DMS153 (cell line): ENCODE results near the gene PCP2.
A peak's percentile ranks its signal among the peaks of the same experiment; 100 is the strongest.
"Not testable (repeated sequence)": the region's sequence is repeated elsewhere in the genome, so short reads cannot be mapped to it uniquely, and the experiment has no call there.

Experiments used
- DNase-seq: peaks from one replicate; lab custom pipeline; 2025; lab: John Stamatoyannopoulos, UW

Gene PCP2

DNA sequence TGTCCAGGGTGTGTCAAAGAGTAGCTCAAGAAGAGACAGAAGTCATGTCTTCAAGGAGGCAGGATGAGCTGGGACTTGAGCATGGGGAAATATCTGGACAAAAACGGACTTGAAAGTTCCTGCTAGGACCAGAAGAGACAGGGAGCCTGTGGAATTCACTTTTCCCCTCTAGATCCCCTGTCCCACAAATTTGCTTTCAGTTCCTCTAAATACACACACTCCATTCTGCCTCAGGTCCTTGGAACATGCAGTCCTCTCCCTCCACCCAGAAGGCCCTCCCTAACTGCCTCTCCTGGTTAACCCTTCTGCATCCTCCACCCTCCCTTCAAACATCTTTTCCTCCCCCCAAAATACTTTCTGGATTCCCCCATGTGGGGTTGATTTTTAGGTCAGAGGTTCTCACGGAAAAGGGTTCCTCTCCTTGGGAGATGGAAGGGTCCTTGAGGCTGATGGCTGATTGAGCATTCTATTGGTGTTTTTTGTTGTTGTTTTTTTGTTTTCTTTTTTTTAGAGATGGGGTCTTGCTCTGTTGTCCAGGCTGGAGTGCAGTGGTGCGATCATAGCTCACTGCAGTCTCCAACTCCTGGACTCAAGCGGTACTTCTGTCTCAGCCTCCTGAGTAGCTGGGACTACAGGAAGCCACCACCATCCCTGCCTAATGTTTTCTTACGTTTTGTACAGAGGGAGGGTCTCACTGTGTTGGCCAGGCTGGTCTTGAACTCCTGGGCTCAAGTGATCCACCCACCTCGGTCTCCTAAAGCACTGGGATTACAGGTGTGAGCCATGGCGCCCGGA is 28.4 kb upstream of the PCP2 start:
- DNase-seq: no peak

DNA sequence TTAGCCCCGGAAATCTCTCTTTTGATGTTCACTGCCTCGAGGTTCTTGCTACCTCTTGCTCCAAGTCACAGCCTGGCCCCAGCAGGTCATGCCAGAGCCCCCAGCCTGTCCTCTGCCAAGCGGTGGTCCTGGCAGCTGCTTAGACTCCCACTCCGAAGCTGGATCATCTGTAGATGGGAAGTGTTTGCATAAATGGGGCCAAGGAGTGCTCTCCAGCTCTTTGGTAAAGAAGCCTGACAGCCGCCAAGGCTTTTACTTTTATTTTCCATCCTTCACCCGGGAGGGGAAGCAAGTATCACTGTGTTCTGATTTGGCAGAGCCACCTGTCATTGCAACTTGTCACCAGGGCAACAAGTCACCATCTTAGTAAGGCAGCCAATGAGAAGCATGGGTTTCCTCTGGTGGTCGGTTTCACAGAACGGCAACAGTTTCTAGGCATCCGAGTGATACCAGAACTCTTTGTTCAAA is 24.7 kb upstream of the PCP2 start:
- DNase-seq: no peak

DNA sequence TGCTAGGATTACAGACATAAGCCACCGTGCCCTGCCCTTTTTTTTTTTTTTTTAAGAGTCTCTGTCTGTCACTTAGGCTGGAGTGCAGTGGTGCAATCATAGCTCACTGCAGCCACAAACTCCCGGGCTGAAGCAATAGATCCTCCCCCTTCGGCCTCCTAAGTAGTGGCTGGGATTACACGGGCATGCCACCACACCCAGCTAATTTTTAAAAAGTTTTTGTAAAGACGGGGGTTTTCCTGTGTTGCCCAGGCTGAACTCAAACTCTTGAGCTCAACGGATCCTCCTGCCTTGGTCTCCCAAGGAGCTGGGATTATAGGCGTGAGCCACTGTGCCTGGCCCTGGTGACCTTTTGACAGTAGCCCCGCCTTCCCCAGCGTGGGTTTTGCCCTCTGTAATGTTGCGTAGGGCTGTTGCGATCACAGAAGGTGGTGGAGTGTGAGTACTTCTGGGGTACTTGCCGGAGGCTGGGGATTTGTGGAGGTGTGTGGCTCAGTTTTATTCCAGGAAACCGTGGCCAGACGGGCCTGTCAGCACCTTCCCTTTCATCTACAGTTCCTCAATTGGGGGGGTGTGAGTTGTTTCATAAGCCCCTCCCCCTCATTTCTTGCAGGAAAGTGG is 23.7 kb upstream of the PCP2 start:
- DNase-seq: no peak

DNA sequence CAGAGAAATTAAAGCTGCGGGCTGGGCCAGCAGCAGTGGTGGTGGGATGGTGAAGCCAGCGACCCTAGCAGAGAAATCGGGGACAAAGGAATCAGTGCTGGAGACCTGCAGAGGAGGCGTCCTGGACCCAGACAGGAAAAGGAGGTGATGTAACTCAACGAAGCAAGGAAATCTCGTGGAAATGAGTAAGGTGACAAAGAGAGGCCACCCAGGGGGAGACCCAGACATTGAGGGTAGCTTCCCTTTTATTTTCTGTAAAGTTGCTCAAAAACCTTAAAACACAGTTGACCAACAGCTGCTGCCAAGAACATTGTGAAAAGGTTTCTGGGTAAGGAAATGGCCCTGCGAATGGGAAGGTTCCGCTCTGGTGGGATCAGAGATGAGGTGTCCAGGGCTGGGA is 22.1 kb upstream of the PCP2 start:
- DNase-seq: no peak

DNA sequence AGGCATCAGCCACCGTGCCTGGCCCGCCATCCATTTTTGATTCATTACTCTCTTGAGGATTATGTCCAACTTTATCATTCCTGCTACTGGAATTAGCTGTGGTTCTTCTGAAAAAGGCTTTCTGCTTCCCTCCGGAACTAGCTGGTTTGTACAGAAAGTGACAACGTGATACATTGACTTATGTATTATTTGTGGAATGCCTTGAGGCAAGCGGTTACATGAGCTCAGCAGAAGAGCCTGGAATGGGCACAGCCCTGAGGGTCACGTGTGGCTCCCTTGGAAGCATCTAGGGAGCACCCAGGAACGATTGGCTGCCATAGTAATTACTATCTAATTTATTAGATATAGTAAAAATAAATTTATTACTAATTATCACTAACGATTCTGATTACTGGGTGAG is 20.9 kb upstream of the PCP2 start:
- DNase-seq: no peak

DNA sequence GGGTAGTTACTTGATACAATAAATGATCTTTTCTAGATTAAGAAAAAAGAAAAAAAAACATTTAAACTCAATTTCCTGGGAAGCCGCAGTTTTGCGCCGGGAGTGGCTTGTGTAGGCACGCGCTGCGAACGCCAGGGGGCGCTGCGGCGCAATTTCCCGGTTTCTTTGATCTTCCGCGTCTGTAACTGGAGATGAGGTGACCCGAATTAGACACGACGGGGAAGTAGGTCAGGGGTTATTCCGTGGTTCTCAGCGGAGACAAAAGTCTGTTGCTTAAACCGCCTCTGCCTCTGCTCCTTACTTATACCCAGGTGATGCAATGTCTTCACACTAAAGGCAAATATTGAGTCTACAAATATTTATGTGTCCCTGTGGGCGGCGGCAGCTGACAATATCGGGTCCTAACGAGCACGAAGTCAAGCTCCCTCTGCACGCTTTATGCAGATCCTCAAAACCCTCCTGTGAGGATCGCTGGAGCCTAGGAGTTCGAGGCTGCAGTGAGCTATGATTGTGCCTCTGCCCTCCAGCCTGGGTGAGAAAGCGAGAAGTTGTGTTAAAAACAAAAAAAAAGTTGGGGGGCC is 18.6 kb upstream of the PCP2 start:
- peak; percentile 80 for DNase-seq

DNA sequence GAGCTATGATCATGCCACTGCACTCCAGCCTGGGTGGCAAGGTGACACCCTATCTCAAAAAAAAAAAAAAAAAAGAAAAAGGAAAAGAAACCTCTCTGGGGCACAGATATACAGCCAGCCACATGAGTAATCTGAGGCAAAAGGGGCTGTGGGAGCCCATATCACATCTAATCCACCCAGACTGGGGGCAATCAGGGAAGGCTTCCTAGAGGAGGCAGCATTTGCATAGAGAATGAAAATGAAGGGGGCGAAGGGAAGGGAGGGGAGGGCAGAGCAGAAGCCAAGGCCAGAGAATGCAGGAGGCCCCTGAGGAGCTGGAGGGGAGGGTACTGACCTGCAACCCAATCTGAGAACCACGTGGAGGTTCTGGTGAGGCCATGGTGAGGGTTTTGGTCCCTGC is 16.6 kb upstream of the PCP2 start:
- no peak for DNase-seq

DNA sequence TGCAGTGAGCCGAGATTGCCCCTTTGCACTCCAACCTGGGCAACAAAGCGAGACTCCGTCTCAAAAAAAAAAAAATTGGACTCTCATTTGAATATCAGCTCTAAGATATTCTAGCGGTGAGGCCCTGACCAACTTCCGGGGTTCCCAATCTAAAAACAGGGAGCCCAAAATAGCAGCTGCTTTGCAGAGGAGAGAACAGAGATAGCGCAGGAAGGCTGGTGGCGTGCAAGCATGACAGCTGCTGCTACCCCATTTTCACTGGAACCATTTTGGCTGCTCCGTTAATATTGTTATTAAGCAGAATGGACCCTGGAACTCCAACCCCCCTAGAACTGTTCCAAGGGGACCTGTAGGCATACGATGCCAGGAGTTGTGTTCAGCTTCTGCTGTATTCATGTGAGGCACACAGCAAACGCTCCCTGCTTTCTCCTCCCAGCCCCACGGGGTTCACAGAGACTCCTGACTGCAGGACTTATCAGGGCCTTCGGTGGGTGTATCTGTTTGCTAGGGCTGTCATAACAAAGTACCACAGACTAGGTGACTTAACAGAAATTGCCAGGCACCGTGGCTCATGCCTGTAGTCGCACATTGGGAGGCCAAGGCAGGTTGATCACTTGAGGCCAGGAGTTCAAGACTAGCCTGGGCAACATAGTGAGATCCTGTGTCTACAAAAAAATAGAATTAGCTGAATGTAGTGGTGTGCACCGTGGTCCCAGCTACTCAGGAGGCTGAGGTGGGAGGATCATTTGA is 14.9 kb upstream of the PCP2 start:
- DNase-seq: no peak

DNA sequence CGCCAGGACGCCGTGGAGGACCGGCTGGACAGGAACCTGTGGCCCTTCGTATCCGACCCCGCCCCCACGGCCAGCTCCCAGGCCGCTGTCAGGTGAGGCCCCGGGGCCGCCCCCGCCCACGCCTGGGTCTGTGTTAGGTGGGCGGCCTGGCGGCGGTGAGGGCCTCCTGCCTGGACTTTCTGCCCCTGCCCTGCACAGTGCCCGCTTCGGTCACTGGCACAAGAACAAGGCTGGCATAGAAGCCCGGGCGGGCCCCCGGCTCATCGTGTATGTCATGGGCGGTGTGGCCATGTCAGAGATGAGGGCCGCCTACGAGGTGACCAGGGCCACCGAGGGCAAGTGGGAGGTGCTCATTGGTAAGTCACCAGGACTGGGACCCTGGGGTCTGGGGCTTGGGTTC is 13.6 kb upstream of the PCP2 start:
- no peak for DNase-seq

DNA sequence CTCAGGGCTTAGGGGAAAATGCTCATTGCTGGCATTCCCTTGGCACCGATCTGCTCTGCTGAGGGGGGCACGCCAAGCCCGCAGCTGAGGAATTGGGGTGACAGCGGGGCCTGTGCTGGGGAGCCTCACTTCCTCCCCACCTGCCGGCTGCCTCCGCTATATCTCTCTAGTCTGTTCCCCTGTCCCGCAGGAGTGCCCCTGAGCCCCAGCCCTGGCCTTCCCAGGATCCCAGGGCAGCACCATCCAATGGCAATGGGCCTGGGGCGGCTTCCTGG is 12.8 kb upstream of the PCP2 start:
- DNase-seq: no peak

DNA sequence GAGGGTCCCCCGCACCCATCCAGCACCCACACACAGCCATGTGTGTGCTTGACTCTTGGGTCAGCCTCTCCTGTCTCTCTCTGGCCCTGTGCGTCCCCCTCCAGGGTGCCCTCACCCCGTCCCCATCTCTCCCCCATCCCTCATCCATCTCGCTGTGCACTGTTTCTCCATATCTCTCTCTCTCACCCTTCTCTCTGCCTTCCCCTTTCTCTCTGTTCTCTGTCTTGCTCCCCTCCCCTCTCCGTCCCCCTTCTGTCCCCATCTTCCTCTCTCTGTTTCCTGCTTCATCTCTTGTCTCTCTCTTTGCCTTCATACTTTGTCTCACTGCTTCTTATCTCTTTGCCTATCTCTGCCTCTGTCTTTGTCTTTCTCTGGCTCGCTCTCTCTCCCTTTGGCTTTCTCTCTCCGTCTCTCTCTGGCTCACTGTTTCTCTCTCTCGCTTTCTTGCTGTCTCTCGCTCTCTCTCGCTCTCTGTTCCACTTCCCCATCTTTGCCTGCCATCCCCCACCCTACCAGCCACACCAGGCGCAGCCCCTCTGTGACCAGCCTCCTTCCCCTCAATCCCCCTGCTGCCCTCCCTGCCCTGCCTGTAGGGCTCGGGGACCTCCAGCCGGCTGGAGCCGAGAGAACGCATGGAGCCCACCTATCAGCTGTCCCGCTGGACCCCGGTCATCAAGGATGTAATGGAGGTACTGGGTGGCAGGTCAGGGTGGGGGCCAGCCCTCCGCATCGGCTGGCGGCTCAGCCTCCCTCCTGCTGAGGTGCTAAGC is 12.3 kb upstream of the PCP2 start:
- no peak for DNase-seq

DNA sequence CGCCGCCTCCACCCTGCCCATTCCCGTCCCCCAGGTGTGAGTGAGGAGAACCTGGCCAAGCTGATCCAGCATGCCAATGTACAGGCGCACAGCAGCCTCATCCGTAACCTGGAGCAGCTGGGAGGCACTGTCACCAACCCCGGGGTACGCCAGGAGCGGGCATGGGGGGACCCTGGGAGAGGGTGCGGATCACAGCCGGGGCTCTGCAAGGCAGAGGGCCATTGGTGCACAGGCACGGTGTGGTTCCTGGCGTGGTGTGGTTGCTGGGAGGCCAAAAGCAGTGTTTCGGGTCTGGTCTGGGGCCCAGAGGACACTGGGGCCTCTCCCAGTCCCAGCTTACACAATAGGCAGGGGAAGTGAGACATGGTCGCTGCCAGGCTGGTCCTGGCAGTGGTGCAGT is 11.6 kb upstream of the PCP2 start:
- DNase-seq: no peak

DNA sequence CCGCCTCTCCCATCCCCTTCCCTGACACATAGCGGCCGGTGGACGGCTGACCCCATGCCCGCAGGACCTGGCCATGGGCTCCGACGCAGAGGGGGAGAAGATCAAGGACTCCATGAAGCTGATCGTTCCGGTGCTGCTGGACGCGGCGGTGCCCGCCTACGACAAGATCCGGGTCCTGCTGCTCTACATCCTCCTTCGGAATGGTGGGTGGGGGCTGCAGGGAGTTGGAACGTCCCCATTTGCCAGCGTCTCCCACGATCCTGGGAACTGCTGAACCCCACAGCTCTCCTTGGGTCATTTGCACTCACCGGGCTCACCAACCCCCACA is 11.0 kb upstream of the PCP2 start:
- no peak for DNase-seq

DNA sequence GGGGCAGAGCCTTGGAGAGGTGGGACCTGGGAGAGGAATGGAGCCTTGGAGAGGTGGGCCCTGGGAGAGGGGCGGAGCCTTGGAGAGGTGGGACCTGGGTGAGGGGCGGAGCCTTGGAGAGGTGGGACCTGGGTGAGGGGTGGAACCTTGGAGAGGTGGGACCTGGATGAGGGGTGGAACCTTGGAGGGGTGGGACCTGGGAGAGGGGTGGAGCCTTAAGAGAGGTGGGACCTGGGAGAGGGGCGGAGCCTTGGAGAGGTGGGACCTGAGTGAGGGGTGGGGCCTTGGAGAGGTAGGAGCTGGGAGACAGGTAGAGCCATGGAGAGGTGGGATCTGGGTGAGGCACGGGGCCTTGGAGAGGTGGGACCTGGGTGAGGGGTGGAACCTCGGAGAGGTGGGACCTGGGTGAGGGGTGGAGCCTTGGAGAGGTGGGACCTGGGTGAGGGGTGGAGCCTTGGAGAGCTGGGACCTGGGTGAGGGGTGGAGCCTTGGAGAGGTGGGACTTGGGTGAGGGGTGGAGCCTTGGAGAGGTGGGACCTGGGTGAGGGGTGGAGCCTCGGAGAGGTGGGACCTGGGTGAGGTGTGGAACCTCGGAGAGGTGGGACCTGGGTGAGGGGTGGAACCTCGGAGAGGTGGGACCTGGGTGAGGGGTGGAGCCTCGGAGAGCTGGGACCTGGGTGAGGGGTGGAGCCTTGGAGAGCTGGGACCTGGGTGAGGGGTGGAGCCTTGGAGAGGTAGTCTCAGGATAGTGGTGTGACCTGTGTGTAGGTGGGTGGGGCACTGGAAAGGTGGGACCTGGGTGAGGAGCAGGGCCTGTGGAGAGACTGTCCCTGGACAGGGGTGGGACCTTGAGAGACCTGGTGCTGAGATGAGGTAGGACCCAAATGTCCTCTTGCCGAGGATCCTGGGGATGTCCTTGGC is 10.4 kb upstream of the PCP2 start:
- DNase-seq: not testable (repeated sequence)

DNA sequence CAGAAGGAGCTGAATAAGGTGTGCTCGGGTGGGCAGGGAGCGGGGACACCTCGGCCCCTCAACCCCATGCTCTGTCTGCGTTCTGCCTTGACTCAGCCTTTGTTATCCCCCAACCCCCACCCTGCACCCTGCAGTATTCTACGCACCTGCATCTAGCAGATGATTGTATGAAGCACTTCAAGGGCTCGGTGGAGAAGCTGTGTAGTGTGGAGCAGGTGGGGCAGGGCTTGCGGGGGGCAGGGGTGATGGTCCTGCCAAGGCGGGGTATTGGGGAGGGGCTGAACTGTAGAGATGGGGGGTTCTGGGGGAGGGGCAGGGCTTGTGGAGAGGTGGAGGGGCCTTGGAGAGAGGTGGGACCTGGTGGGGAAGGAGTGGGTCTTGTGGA is 9.5 kb upstream of the PCP2 start:
- DNase-seq: no peak

DNA sequence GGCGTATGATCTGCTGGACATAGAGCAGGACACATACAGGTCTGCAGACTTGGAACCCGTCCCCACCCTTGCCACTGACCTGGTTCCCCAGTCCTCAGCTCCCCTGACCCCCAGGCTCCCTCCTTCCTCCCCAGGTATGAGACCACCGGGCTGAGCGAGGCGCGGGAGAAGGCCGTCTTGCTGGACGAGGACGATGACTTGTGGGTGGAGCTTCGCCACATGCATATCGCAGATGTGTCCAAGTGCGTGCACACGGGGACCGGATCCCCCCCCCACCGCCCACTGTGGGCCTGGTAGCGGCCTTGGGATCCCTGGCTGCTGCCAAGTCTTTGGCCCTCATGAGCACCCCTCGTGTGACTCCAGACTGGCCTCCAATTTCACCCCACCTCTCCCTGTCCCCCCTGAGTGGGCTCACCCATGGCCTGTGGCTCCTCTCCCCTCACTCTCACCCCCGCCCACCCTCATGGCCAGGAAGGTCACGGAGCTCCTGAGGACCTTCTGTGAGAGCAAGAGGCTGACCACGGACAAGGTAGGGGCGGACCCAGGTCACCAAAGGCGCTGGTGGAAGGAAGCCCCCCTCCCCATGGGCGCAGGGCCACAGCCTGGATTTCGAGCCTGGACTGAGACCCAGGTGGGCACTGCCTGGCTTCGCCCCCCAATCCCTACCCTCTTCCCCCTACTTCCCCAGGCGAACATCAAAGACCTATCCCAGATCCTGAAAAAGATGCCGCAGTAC is 8.9 kb upstream of the PCP2 start:
- no peak for DNase-seq

DNA sequence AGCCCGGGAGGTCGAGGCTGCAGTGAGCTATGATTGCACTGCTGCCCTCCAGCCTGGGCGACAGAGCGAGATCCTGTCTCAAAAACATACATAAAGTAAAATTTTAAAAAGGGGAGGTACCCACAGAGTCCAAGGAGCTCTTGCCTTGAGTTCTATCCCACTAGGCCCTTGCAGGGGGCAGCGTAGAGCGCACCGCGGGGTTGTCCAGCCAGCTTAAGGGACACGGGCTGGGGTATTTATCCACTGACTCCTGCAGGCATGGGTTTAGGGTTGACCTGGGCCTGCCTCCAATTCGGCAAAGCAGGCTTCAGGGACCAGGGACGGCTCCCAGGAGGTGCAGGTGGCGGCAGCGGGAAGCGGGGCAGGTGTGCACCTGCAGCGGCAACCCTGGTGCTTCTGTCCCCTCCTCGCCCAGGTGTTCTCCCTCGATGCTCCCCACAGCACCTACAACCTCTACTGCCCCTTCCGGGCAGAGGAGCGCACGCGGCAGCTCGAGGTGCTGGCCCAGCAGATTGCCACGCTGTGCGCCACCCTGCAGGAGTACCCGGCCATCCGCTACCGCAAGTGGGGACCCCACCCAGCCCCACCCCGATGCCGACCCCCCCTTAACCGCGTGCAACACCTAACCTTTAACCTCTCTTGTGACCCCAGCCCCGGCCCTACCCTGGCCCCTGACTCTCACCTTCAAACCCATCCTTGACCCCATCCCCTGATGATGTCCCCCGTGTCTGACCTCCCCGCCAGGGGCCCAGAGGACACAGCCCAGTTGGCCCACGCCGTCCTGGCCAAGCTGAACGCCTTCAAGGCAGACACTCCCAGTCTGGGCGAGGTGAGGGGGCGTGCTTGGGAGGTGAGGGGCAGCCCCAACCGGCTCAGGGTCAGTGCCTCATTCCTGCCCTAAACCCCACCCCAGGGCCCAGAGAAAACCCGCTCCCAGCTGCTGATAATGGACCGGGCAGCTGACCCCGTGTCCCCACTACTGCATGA is 8.1 kb upstream of the PCP2 start:
- DNase-seq: no peak

DNA sequence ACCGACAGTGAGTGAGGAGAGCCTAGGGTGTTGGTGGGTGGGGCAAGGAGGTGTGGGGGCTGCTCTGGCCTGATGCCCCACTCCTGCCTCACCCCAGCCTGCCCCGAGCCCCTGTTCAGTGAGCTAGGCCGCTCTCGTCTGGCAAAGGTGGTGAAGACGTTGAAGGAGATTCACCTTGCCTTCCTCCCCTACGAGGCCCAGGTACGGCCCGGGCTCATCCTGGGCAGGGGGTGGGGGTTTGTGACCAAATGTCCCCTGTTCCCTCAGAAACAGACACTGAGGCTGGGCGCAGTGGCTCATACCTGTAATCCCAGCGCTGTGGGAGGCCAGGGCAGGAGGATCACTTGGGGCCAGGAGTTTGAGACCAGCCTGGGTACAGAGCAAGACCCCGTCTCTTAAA is 7.3 kb upstream of the PCP2 start:
- DNase-seq: no peak

DNA sequence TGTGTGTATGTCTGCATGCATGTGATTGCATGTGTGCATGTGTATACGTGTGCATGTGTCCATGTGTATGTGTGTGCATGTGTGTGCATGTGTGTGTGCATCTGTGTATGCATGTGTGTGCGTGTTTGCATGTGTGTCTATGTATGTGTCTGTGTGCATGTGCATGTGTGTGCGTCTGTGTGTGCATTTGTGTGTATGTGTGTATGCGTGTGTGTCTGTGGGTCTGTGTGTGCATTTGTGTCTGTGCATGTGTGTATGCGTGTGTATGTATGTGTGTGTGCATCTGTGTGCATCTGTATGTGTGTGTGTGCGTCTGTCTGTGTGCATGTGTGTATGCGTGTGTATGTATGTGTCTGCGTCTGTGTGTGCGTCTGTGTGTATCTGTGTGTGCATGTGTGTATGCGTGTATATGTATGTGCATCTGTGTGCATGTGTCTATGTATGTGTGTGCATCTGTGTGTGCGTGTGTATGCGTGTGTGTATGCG is 6.4 kb upstream of the PCP2 start:
- DNase-seq: no peak
